ENCODE results near the gene FNBP1L.

FNBP1L gene

GRCh38 chr1:93506126-93506525, 58.2 kb downstream of the FNBP1L start:
- H3K4me3 ChIP-seq (ENCODE audit: low read depth, low read length): no peak overlapping the region
- no peak for TF ChIP-seq CTCF (IDR thresholded peaks at IDR 0.05; ENCODE audit: low read depth, low read length)

GRCh38 chr1:93516164-93516563, 68.2 kb downstream of the FNBP1L start:
- no peak for TF ChIP-seq CTCF (IDR thresholded peaks at IDR 0.05; ENCODE audit: low read depth, low read length)
- no peak overlapping the region for H3K4me3 ChIP-seq (ENCODE audit: low read depth, low read length)

- TF ChIP-seq CTCF (IDR thresholded peaks at IDR 0.05; ENCODE audit: low read depth, low read length): no peak
- no peak overlapping the region for H3K4me3 ChIP-seq (ENCODE audit: low read depth, low read length)
Measured at GRCh38 chr1:93518516-93518915, 70.6 kb downstream of the FNBP1L start.

GRCh38 chr1:93519199-93519829, 71.4 kb downstream of the FNBP1L start:
- no peak for TF ChIP-seq CTCF (IDR thresholded peaks at IDR 0.05; ENCODE audit: low read depth, low read length)
- no peak overlapping the region for H3K4me3 ChIP-seq (ENCODE audit: low read depth, low read length)

- no peak for TF ChIP-seq CTCF (IDR thresholded peaks at IDR 0.05; ENCODE audit: low read depth, low read length)
- H3K4me3 ChIP-seq (ENCODE audit: low read depth, low read length): no peak overlapping the region
Measured at GRCh38 chr1:93521618-93522017, 73.7 kb downstream of the FNBP1L start.

GRCh38 chr1:93522721-93523120, 74.8 kb downstream of the FNBP1L start:
- no peak overlapping the region for H3K4me3 ChIP-seq (ENCODE audit: low read depth, low read length)
- no peak for TF ChIP-seq CTCF (IDR thresholded peaks at IDR 0.05; ENCODE audit: low read depth, low read length)

- H3K4me3 ChIP-seq (ENCODE audit: low read depth, low read length): no peak overlapping the region
- TF ChIP-seq CTCF (IDR thresholded peaks at IDR 0.05; ENCODE audit: low read depth, low read length): no peak
Measured at GRCh38 chr1:93525431-93525830, 77.5 kb downstream of the FNBP1L start.
